Heart left ventricle (tissue), 16 donors: ENCODE data around the gene CDH23. TPM values are rescaled to one million over a fixed set of nuclear protein-coding genes. Genes with fewer than 3 reads are reported as not detected.
A peak's percentile ranks its signal among the peaks of the same experiment; 100 is the strongest.

ENCODE experiments used
- ATAC-seq, 4 donors: fragments of 200-7000 bp; cut with Tn5 transposase; one replicate each; pipeline ENCODE4 v1.9.1; 2020 to 2022; ENCODE audit warnings: moderate library complexity in 4 of 4, mild to moderate bottlenecking in 3 of 4, moderate number of reproducible peaks in 1 of 4
- DNase-seq, 5 donors: peaks; one replicate each; pipeline ENCODE4 v3.0.0-alpha.2; 2020
- H3K27ac ChIP-seq, 12 donors: fragments of 200-600 bp; sonication (generic) in 4 of 12; one replicate each; pipeline versions ENCODE4 v1.5.0 to v1.8.0; 2016 to 2022; ENCODE audit warnings: mild to moderate bottlenecking in 2 of 12
- H3K27me3 ChIP-seq, 9 donors: fragments of 200-600 bp; sonication (generic) in 2 of 9; one replicate each; pipeline versions ENCODE4 v1.5.1 to v1.8.0; 2016 to 2022; ENCODE audit warnings: mild to moderate bottlenecking in 3 of 9
- H3K36me3 ChIP-seq, 9 donors: fragments of 200-600 bp; sonication (generic) in 2 of 9; one replicate each; pipeline versions ENCODE4 v1.5.0 to v1.8.0; 2018 to 2022; ENCODE audit warnings: mild to moderate bottlenecking in 2 of 9
- H3K4me1 ChIP-seq, 12 donors: fragments of 200-600 bp; sonication (generic) in 4 of 12; one replicate each; pipeline versions ENCODE4 v1.5.0 to v1.8.0; 2016 to 2022; ENCODE audit warnings: mild to moderate bottlenecking in 3 of 12
- H3K4me3 ChIP-seq, 12 donors: fragments of 200-600 bp; sonication (generic) in 4 of 12; one replicate each; pipeline versions ENCODE4 v1.5.0 to v1.8.0; 2017 to 2022; ENCODE audit warnings: mild to moderate bottlenecking in 9 of 12, moderate library complexity in 4 of 12
- H3K9me3 ChIP-seq, 12 donors: fragments of 200-600 bp; sonication (generic) in 4 of 12; one replicate each; pipeline versions ENCODE4 v1.5.0 to v1.8.0; 2016 to 2022; ENCODE audit warnings: mild to moderate bottlenecking in 1 of 12
- CTCF ChIP-seq, 12 donors: fragments of 200-600 bp; sonication (generic) in 4 of 12; IDR thresholded peaks; one replicate each; pipeline versions ENCODE4 v1.5.0 to v1.8.0; 2018 to 2022; ENCODE audit warnings: antibody characterized with exemption in 12 of 12, mild to moderate bottlenecking in 5 of 12
- POLR2A ChIP-seq, 2 donors: fragments of 450-650 bp; IDR thresholded peaks; one replicate each; pipeline ENCODE4 v1.6.1; 2017; ENCODE audit warnings: antibody characterized with exemption in 2 of 2, mild to moderate bottlenecking in 2 of 2, moderate library complexity in 2 of 2
- WGBS, 4 donors: extraction: QIAGEN DNeasy Blood & Tissue Kit in 2 of 4; methylation state at CpG; one replicate each; pipeline versions ENCODE4 v1.1.5 to v1.1.7; 2013 to 2018; 5-methylcytosine and 5-hydroxymethylcytosine counted together
- intact Hi-C, 10 donors: fragments of 100-400 bp; cut with DNase I; formaldehyde crosslinking; loops; one replicate each; pipeline versions ENCODE4 v1.11.1 to v1.14.2; 2022
- polyA plus RNA-seq, 2 donors: library from polyadenylated mRNA; stranded (reverse); fragments of 200-250 nt; gene quantifications; one replicate each; pipeline ENCODE4 v1.2.3, GENCODE V29; 2013
- total RNA-seq, 9 donors: library from RNA; depleted of rRNA in 2 of 9; stranded (reverse); fragments of >200 nt in 2 of 9; fragmentation: NEBNext Ultra II Directional in 3 of 9; extraction: Animal tissue kit (Norgen Biotek cat#: 25700) in 3 of 9; gene quantifications; one replicate each; pipeline versions ENCODE4 v1.1.0 to v1.2.4, GENCODE V29; 2016 to 2023
- donor health status: ischemic (EF 13 %, LVEDD 7.1; RV severe dilation, severe dysfunction).
- donor health status: healthy with polysubstance abuse.
- donor health status: DM: no; HTN: yes; CAD: no.
- donor health status: DM: no; HTN: no; CAD: no.
- donor health status: ischemic (EF 25% LVEDD 6.9; RV normal size, moderate dysfunction).
- donor health status: ischemic (EF 25% LVEDD 5.7; RV mildly dilated, moderate dysfunction).
- donor health status: healthy.
- donor health status: DM: yes; HTN: yes; CAD: no.
- donor health status: ischemic (EF 35%, LVEDD 5.7; RV mildly dilated, moderate dysfunction).
- donor health status: nonischemic (EF 11% LVEDD 7.7; RV severe dilation, severe dysfunction).
- donor health status: DM: yes; HTN: yes; CAD: no.
- donor health status: PGD.
- donor health status: ischemic (EF 29% LVEDD 5.4; RV normal size, mild dysfunction).
- donor health status: nonischemic (EF 23%, LVEDD 6.1; RV moderate dilation, normal function).

Gene CDH23
- total and polyA plus RNA-seq, 11 donors, result 1.2 to 8.6 (median 3.9) TPM

- Histone ChIP-seq H3K27me3 (no peaks in the 10 kb centered on the region), H3K27ac (peak overlapping the region in 1 of 12 donors; percentile 73), H3K36me3 (peaks cover 0 to 100% (median 97%) of the 10 kb centered on the region in 9 donors), H3K4me3 (no peak overlapping the region), H3K4me1 (peaks cover 0 to 55% (median 13%) of the 10 kb centered on the region in 12 donors), H3K9me3 (no peaks in the 10 kb centered on the region)
- intact Hi-C loops, result no loop called here
- WGBS, 4 donors, result 87 to 93% (median 91%) methylated on average over 7 of the region's 7 CpGs
- ATAC-seq (no peak), DNase-seq (peak in 1 of 5 donors; percentile 20)
- no peak for TF ChIP-seq CTCF (IDR thresholded peaks at IDR 0.05)
- no peak for TF ChIP-seq POLR2A (IDR thresholded peaks at IDR 0.05)
Measured at GRCh38 chr10:71828702-71829101, 432.0 kb downstream of the CDH23 start.

- H3K4me3 ChIP-seq, result no peak overlapping the region
- peak overlapping the region in 1 of 12 donors; percentile 73 for H3K27ac ChIP-seq
- H3K4me1 ChIP-seq, result peaks cover 0 to 60% (median 16%) of the 10 kb centered on the region in 12 donors
- intact Hi-C loops, result no loop called here
- TF ChIP-seq POLR2A (IDR thresholded peaks at IDR 0.05) (no peak), CTCF (IDR thresholded peaks at IDR 0.05) (no peak)
- WGBS, 4 donors, result 65 to 73% (median 68%) methylated on average over 5 of the region's 5 CpGs
- ATAC-seq (peak in 3 of 4 donors; percentile 42 to 66 (median 51)), DNase-seq (no peak)
- no peaks in the 10 kb centered on the region for H3K27me3 ChIP-seq
- peaks cover 0 to 100% (median 97%) of the 10 kb centered on the region in 9 donors for H3K36me3 ChIP-seq
- H3K9me3 ChIP-seq, result no peaks in the 10 kb centered on the region
Measured at GRCh38 chr10:71829171-71829570, 432.5 kb downstream of the CDH23 start.

GRCh38 chr10:71829896-71830295 lies 433.2 kb downstream of the CDH23 start:
- DNase-seq (no peak), ATAC-seq (no peak)
- peak overlapping the region in 1 of 12 donors; percentile 71 for H3K27ac ChIP-seq
- no peak overlapping the region for H3K4me3 ChIP-seq
- peaks cover 0 to 61% (median 22%) of the 10 kb centered on the region in 12 donors for H3K4me1 ChIP-seq
- WGBS, 4 donors, result 91 to 96% (median 93%) methylated on average over 5 of the region's 5 CpGs
- intact Hi-C loops, result loop anchor here in 6 of 10 donors (10.0 kb wide), 2 partner anchors 55 to 65 kb away; no protein-coding TSS in a partner anchor
- H3K27me3 ChIP-seq, result no peaks in the 10 kb centered on the region
- H3K36me3 ChIP-seq, result peaks cover 0 to 96% (median 91%) of the 10 kb centered on the region in 9 donors
- H3K9me3 ChIP-seq, result no peaks in the 10 kb centered on the region
- no peak for TF ChIP-seq CTCF (IDR thresholded peaks at IDR 0.05)
- TF ChIP-seq POLR2A (IDR thresholded peaks at IDR 0.05), result no peak

GRCh38 chr10:71830726-71831125 lies 434.0 kb downstream of the CDH23 start:
- WGBS, 4 donors, result 68 to 95% (median 84%) methylated on average over 4 of the region's 4 CpGs
- Histone ChIP-seq H3K9me3 (no peaks in the 10 kb centered on the region), H3K4me1 (peaks cover 4 to 70% (median 30%) of the 10 kb centered on the region in 12 donors), H3K4me3 (no peak overlapping the region), H3K27me3 (no peaks in the 10 kb centered on the region), H3K27ac (peak overlapping the region in 1 of 12 donors; percentile 71), H3K36me3 (peaks cover 0 to 88% (median 83%) of the 10 kb centered on the region in 9 donors)
- no peak for ATAC-seq
- no peak for TF ChIP-seq CTCF (IDR thresholded peaks at IDR 0.05)
- no peak for TF ChIP-seq POLR2A (IDR thresholded peaks at IDR 0.05)
- no peak for DNase-seq
- intact Hi-C loops, result loop anchor here in 6 of 10 donors (10.0 kb wide), 2 partner anchors 54 to 64 kb away; no protein-coding TSS in a partner anchor
